Suprapubic skin (tissue), 4 donors: ENCODE data around the gene INPP5K. TPM values are rescaled to one million over a fixed set of nuclear protein-coding genes. Genes with fewer than 3 reads are reported as not detected.

Experiments
- DNase-seq, 2 donors: peaks; one replicate each; pipeline ENCODE4 v3.0.0-alpha.2; 2019; ENCODE audit warnings: low spot score in 2 of 2
- H3K27ac ChIP-seq: fragments of 200-600 bp; sonication (generic); one replicate; pipeline ENCODE4 v1.5.1; 2019
- H3K27me3 ChIP-seq: fragments of 200-600 bp; sonication (generic); one replicate; pipeline ENCODE4 v1.5.1; 2019
- H3K36me3 ChIP-seq: fragments of 200-600 bp; sonication (generic); one replicate; pipeline ENCODE4 v1.5.1; 2019
- H3K4me1 ChIP-seq: fragments of 200-600 bp; sonication (generic); one replicate; pipeline ENCODE4 v1.5.1; 2019
- H3K4me3 ChIP-seq: fragments of 200-600 bp; sonication (generic); one replicate; pipeline ENCODE4 v1.5.1; 2019; ENCODE audit warnings: mild to moderate bottlenecking
- H3K9me3 ChIP-seq: fragments of 200-600 bp; sonication (generic); one replicate; pipeline ENCODE4 v1.5.1; 2019
- EP300 ChIP-seq: sonication (generic); formaldehyde crosslinking; IDR thresholded peaks from one replicate; pipeline ENCODE4 v1.6.1; 2017; ENCODE audit warnings: antibody characterized with exemption
- POLR2A ChIP-seq, 2 donors: fragments of 450-650 bp; IDR thresholded peaks; one replicate each; pipeline ENCODE4 v1.6.1; 2017; ENCODE audit warnings: antibody characterized with exemption in 2 of 2, mild to moderate bottlenecking in 2 of 2, moderate library complexity in 2 of 2
- POLR2AphosphoS5 ChIP-seq, 3 donors: sonication (generic); formaldehyde crosslinking; IDR thresholded peaks; one replicate each; pipeline ENCODE4 v1.6.1; 2017; ENCODE audit warnings: antibody characterized with exemption in 3 of 3
- WGBS: methylation state at CpG from one replicate; pipeline ENCODE4 v1.1.5; 2018; 5-methylcytosine and 5-hydroxymethylcytosine counted together
- total RNA-seq, 4 donors: library from RNA; depleted of rRNA; stranded (reverse); fragments of >200 nt; gene quantifications; one replicate each; pipeline ENCODE4 v1.1.0, GENCODE V29; 2016
- TF ChIP-seq, protein P1 (sequence below), 2 donors: fragments of 200-600 bp in 1 of 2; fragments of 450-650 bp in 1 of 2; sonication (generic) in 1 of 2; IDR thresholded peaks; one replicate each; pipeline ENCODE4 v1.5.1; 2016 to 2019; ENCODE audit warnings: antibody characterized with exemption in 2 of 2, mild to moderate bottlenecking in 1 of 2, moderate library complexity in 1 of 2

Gene INPP5K
- total RNA-seq, 4 donors from 2014 or later: 91.8 to 160 (median 123) TPM

DNA sequence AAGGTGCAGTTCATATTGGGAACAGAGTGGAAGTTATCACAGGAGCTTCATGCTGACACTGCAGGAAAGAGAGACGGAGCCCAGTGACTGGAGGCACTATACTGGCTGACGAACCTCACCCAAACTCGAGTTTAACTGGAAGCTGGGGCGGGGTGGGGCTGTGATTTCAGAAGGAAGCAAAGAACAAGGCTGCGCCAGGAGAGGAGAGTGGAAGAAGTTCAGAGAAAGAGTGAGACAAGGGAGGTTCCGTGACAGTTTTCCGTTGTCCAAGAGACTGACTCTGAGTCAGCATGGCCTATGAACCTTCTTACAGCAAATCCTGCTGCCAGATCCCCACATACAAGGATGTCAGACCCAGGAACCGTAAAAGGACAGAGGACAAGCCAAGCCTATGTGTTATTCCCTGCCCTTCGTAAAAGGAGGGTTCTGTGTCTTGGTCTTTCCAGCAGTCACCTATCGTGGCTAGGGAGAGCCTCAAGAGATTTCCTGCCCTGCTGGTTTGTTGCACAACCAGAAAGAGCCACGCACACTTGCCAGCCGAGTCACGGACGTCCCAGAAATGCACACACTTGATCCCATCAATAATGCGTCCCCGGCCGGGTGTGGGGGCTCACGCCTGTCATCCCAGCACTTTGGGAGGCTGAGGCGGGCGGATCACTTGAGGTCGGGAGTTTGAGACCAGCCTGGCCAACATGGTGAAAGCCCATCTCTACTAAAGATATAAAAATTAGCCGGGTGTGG, 41.1 kb upstream of the INPP5K start:
- Histone ChIP-seq H3K4me3 (no peak overlapping the region), H3K27me3 (no peaks in the 10 kb centered on the region), H3K9me3 (no peaks in the 10 kb centered on the region), H3K27ac (peak overlapping the region; percentile 78), H3K4me1 (peaks cover 78% of the 10 kb centered on the region), H3K36me3 (peaks cover 7% of the 10 kb centered on the region)
- TF ChIP-seq POLR2AphosphoS5 (IDR thresholded peaks at IDR 0.05): no peak
- no peak for TF ChIP-seq EP300
- no peak for TF ChIP-seq POLR2A (IDR thresholded peaks at IDR 0.05)
- TF ChIP-seq, protein P1, sequence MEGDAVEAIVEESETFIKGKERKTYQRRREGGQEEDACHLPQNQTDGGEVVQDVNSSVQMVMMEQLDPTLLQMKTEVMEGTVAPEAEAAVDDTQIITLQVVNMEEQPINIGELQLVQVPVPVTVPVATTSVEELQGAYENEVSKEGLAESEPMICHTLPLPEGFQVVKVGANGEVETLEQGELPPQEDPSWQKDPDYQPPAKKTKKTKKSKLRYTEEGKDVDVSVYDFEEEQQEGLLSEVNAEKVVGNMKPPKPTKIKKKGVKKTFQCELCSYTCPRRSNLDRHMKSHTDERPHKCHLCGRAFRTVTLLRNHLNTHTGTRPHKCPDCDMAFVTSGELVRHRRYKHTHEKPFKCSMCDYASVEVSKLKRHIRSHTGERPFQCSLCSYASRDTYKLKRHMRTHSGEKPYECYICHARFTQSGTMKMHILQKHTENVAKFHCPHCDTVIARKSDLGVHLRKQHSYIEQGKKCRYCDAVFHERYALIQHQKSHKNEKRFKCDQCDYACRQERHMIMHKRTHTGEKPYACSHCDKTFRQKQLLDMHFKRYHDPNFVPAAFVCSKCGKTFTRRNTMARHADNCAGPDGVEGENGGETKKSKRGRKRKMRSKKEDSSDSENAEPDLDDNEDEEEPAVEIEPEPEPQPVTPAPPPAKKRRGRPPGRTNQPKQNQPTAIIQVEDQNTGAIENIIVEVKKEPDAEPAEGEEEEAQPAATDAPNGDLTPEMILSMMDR (IDR thresholded peaks at IDR 0.05): no peak
- 49% methylated on average over 22 of the region's 22 CpGs for WGBS
- peak in 1 of 2 donors; percentile 83 for DNase-seq

DNA sequence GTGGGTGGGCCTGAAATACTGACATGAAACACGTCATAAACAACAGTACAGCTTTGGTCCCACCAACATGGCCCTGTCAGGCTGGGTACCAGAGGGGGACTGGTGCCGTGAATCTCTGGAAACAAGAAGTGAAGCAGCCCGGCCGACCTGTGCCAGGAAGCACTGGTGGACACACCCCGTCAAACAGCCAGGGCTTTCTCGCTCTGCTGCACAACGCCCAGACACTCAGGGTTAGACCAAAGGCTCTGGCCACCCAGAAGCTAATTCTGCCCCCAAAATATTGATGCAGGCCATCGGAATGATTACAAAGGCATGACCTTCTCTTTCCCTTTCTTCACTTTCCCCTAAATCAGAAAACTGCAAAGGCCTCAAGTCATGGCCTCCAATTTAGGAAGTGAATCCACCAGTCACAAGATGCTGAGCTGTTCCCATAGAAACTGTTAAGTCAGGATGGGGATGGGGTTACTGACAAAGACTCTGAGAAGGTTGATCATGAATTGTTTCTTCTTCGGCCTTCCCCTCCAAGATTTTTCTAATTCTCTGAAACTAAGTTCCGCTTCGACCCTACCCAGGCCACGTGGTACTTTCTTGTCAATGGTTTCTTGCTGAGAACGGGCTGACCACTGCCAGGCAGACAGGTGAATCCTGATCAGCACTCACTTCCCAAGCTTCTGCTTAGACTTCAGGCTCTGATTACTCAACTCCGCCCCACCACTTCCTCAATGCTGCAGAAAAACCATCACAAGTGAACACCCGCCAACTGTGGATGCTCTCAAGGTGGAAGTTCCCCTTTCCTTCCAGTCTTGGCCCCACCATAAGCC, 39.4 kb upstream of the INPP5K start:
- peaks cover 73% of the 10 kb centered on the region for H3K4me1 ChIP-seq
- H3K9me3 ChIP-seq: no peaks in the 10 kb centered on the region
- H3K36me3 ChIP-seq: peaks cover 23% of the 10 kb centered on the region
- TF ChIP-seq POLR2A (IDR thresholded peaks at IDR 0.05) (no peak), EP300 (no peak), POLR2AphosphoS5 (IDR thresholded peaks at IDR 0.05) (no peak)
- TF ChIP-seq, protein P1 (IDR thresholded peaks at IDR 0.05): no peak
- H3K4me3 ChIP-seq: no peak overlapping the region
- H3K27me3 ChIP-seq: no peaks in the 10 kb centered on the region
- no peak for DNase-seq
- peak overlapping the region; percentile 49 for H3K27ac ChIP-seq
- WGBS: 61% methylated on average over 11 of the region's 15 CpGs

DNA sequence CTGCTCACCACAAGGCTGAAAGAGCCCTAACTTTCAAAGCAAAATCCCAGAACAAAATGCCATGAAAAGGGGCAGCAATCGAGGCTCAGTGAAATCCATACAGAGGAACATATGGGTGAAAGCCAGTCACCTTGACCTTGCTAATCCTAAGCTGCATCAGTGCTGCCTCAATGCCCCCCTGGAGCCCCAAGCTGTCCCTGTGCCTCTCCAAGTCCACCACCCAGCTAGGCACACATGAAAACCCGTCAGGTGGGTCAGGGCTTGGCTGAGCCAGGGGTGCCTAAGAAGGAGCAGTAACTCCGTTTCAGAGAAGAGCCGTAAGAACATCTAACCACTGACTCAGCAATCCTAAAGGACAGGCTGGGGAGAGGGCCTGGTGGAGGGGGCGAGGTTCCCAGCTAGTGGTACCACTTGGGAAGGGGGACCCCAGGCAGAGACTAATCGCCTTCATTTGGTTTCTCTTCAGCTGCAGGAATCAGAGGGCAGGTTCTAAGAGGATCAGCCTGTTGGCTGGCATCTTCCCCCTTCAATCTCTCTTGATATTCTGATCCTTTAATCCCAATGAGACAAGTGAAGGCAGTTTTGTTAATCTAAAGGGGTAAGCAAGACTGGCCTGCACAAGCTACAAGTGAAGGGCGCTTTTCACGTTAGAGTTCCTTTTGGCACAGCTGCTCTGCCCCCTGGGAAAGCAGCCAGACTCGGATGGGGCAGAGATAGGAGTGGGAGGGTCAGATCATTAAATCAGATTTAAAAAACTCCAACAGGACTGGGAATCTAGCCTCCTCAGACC, 38.5 kb upstream of the INPP5K start:
- no peak for DNase-seq
- 52% methylated on average over 5 of the region's 9 CpGs for WGBS
- no peaks in the 10 kb centered on the region for H3K9me3 ChIP-seq
- H3K36me3 ChIP-seq: peaks cover 33% of the 10 kb centered on the region
- peaks cover 72% of the 10 kb centered on the region for H3K4me1 ChIP-seq
- TF ChIP-seq, protein P1 (IDR thresholded peaks at IDR 0.05): no peak
- TF ChIP-seq EP300 (no peak), POLR2A (IDR thresholded peaks at IDR 0.05) (no peak), POLR2AphosphoS5 (IDR thresholded peaks at IDR 0.05) (no peak)
- no peaks in the 10 kb centered on the region for H3K27me3 ChIP-seq
- H3K4me3 ChIP-seq: no peak overlapping the region
- peak overlapping the region; percentile 49 for H3K27ac ChIP-seq

DNA sequence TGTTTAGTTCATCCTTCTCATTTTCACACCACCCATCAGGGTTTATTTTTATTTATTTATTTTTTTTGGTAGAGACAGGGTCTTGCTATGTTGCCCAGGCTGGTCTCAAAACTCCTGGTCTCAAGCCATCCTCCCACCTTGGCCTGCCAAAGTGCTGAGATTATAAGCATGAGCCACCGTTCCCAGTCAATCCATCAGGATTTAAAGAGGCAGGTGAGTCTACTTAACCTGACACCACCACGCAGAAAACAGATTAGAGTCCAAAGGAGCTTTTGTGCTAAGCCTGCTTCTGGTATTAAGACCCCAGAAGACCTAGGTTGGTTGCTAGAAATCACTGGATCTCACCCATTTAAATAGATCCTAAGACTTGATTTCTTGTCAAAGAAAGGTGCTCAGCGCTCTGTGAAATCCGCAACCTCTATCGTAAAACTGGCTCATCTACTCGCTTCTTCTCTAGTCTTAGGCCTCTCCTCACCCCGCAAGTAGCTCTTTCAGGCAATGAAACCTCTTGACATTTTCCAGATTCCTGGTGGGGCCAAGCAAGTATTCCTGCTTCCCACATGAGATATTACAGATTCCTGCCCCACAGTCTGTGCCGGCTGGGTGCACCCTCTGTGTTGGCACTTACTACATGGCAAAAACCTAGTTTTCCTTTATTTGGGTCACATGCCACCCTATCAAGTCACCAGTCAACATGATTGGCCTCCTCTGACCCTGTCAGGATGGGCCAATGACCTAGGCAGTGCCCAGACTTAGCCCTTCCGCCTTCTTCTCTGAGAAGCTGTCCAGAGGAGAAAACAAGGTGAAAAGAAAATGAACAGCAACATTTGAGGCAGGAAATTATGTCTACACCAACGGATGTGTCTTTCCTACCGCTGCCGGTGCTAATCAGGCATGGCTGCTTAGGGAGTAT, 37.2 kb upstream of the INPP5K start:
- Histone ChIP-seq H3K9me3 (no peaks in the 10 kb centered on the region), H3K27me3 (no peaks in the 10 kb centered on the region), H3K27ac (no peak overlapping the region), H3K4me3 (no peak overlapping the region), H3K36me3 (peaks cover 44% of the 10 kb centered on the region), H3K4me1 (peaks cover 65% of the 10 kb centered on the region)
- 86% methylated on average over 12 of the region's 12 CpGs for WGBS
- TF ChIP-seq EP300: no peak
- TF ChIP-seq, protein P1 (IDR thresholded peaks at IDR 0.05): no peak
- TF ChIP-seq POLR2AphosphoS5 (IDR thresholded peaks at IDR 0.05): no peak
- TF ChIP-seq POLR2A (IDR thresholded peaks at IDR 0.05): no peak
- no peak for DNase-seq
